Femur (tissue), 1 donor: ENCODE measurements around the gene FAAH.

Experiments
- DNase-seq: peaks from one replicate; pipeline ENCODE4 v3.0.0-alpha.2; 2017

Gene FAAH

DNA sequence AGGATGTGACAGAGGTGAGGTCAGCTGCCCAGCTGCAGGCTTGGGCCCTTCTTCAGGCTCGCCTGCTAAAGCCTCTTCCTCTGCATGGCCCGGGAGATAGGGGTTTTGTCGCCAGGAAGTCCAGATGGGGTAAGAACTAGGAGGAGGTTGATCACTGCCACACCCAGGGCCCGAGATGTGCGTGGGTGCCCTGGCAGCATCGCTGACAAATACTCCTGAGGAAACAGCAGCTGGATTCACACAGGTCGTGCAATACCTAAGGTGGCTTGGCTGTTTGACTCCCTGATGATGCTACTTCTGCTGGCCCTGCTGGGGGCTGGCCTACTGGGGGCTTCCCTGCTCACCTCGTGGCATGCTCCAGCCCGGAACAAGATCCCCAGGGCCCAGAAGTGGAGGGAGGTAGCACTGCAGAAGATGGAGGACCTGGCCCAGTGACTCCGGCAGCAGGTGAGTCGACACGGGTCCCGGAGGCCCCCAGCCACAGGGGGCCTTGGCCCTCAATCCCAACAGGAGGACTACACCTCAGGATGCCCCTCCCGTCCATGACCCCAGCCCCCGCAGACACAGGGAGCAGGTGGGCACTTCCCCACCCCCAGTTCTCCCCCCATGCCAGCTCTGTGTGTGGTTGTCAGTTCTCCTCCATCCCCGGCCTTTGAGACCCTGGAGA, 29.6 kb downstream of the FAAH start:
- DNase-seq: no peak

DNA sequence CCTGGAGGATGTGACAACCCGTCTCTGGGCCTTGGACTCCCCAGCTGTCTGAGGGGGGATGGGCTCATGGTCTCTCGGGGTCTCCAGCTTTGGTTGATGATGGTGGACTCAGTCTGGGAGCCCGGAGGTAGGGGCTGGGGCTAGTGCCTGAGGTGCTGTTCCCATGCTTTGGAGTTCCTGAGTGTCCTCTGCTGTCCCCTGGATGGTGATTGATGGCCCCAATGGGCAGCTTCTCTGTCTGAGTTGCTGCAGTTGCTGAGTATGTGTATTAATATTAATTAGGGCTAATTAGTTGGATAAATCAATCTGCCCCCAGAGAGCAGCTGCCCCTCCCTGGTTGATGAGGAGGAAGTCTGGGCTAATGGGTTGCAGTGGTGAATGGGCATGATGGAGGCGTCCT, 30.6 kb downstream of the FAAH start:
- DNase-seq: no peak

DNA sequence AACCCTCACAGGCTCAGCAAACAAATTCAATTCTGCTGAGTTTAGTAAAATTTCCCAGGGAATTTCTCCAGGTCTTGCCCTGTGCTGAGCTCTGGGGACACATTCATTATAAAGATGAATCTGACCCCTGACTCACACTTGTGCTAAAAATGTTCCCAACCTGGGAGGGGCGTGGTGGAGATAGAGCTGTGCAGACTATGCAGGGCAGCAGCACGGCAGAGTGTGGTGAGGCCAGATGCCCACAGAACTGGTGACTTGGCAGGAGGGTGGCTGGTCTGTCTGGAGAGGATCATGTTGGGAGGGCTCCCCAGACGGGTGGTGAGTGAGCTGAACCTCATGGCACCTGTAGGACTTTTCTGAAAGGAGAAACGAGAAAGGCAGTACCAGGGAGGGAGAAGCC, 31.6 kb downstream of the FAAH start:
- DNase-seq: no peak

GRCh38 chr1:46427541-46427940, 33.4 kb downstream of the FAAH start:
- DNase-seq: no peak

- DNase-seq: no peak
Measured at GRCh38 chr1:46429436-46429835, 35.3 kb downstream of the FAAH start.

- DNase-seq: no peak
Measured at GRCh38 chr1:46431695-46432094, 37.6 kb downstream of the FAAH start.

DNA sequence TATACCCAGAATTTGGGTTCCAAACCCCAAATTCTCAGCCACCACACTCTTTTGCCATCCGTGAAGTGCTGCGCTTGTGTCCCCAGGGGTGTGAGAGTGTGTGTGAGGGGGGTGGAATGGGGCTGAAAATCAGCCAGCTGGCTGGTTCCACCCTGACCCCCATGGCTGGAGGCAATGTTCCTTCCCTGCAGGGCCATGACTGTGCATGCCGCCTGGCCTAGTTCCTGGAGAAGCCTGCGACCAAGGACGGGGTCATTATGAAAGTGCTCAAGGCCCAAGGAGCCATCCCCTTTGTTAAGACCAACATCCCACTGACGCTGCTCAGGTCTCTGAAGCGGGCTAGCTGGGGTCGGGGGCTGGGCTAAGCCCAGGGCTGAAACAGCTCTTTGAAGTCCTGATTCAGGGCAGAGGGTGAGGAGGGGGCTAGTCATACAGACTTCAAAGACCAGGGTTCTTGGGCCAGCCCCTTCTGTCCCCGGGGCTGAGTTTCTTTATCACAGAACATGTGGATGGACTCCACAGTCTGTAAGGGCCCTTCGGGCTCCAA, 38.7 kb downstream of the FAAH start:
- no peak for DNase-seq

- no peak for DNase-seq
Measured at GRCh38 chr1:46434358-46434757, 40.2 kb downstream of the FAAH start.

DNA sequence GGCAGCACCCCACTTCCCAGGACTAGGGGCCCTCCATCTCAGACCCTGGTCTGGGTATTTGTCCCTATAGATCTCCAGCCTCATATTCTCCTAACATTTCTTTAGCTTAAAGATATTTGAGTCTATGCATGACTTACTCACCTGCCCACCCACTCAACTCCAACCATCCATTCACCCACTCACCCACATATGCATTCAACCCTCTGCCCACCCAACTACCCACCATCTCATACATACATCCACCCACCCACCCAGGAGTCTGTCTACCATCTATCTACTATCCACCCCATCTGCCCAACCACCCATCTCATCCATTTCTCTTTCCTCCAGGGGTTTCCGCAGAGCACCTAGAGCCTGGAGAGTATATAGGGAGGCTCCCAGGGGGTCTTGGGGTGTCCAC, 42.7 kb downstream of the FAAH start:
- no peak for DNase-seq

DNA sequence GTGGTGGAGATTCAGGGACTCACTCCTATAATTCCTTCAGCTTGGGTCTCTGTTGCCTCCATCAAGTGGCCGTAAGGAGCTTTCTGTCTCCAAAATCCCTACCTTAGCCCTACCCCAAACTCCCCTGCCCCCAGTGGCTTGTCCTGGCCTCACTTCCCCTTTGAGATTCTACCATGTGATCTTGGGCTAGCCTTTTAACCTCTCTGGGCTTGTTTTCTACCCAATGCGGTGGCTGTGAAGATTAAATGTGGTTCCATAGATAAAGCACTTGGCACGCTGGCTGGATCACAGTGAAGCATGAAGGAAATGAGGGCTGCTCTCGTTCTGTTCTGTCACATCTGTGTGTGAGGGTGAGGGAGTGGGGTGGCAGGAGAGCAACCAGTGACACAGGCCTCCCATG, 43.6 kb downstream of the FAAH start:
- DNase-seq: no peak

DNA sequence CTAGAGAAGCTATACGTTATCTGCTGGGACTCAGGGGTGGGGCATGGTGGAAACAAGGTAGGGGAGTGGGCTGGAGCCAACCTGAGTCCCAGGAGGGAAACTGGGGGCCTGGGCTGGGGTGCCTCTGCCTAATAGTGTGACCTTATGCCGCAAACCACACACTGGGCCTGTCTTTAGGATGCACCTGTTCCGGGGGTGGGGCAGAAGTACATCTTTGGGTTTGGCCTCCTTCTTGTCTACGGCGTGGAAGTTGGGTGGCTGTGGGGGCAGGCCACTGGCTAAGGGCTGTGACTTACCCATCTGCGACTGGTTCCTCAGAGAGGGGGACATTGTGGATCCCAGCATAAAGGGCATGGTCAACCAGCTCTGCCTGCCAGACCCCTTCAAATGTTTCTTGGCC, 44.2 kb downstream of the FAAH start:
- DNase-seq: no peak

- DNase-seq: no peak
Measured at GRCh38 chr1:46440478-46440877, 46.4 kb downstream of the FAAH start.

DNA sequence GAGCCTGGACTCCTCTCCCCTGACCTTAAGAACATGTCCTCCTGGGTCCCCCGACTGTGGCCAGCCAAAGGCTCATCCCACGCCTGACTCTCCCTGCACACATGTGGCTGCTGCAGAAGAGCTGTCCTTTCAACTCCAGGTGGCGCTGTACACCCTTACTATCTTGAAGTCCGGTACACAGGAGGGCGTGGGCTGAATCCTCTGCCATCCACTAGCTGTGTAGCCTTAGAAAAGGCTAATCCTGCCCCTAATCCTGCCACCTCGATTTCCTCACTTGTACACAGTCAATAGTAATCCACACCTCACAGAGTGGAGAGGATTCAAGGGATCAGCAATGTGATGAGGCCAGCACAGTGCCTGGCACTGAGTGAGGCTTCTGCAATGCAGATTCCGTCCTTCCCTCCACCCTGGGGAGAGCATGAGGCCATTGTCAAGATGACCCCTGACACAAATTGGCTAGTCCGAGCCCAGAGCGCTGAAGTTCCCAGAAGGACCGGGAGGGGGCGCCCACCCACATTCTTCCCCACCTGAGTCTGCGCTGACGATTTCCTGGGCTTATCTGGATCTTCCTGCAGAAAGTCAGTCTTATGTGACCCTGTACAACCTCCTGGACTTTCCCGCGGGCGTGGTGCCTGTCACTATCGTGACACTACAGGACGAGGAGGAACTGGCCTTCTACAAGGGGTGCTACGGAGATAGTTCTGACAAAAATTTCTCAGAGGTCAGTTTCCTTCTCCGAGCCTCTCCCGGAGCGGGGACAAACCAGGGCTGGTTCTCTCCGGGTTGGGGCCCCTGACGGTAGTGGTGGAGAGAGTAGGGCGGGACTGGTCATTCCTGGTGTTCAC, 48.4 kb downstream of the FAAH start:
- DNase-seq: peak; percentile 78

GRCh38 chr1:46444466-46444865, 50.3 kb downstream of the FAAH start:
- no peak for DNase-seq

DNA sequence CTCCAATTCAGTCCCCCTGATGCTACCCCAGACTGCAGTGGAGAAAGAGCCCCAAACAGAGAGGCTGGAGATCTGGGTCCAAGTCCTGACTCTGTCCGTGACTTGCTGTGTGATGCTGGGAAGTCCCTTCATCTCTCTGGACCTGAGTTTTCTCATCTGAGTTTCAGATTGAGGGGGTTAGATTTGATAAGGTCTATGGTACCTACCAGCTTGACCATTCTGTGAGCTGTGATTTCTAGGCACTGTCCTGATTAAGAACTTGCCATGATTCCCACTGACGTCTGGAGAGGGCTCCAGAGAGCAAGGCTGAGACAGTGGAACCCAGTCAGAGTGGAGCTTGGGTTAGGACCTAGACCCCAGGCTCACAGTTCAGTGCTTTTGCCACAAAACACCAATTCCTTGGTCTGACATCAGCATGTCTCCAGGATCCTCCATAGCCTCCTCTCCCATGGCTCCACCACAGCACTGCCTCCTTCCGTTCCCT, 51.7 kb downstream of the FAAH start:
- no peak for DNase-seq

DNA sequence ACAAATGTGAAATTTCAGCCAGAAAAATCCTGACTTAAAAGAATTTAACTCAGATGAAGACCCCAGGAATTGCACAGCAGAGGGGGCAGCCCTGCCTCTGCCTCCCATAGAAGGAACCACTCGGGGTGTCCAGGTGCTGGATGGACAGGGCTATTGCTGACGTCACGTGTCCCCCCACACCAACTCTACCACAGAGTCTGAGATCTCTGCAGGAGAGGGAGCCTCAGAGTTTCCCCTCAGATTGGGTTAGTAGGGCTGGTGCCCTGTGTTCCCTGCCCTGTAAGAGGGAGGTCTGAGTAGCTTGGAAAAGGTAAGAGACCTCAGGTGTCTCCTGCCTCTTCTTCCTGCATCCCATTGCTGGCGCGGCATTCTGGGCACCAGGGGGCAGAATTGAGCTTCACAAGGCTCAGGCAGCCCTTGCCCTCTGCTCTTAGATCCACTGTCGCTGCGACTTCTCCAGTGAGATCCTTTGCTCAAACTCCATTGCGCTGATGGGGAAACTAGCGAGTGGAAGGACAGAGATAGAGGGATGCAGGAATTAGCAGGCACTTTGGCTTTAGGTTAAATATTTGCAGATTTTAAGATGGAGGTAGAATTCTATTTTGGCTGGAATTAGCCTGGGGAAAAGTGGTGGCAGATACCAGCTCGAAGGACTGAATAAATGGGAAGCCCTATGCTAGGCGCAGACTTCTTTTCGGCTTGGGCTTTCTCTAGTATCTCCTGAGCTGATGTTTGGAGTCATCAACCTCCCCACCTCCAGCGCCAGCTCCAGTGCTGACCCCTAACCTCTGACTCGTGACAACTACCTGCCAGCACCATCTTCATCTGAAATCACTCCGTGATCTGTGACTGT, 52.8 kb downstream of the FAAH start:
- DNase-seq: peak; percentile 76

- no peak for DNase-seq
Measured at GRCh38 chr1:46447499-46448108, 53.5 kb downstream of the FAAH start.

DNA sequence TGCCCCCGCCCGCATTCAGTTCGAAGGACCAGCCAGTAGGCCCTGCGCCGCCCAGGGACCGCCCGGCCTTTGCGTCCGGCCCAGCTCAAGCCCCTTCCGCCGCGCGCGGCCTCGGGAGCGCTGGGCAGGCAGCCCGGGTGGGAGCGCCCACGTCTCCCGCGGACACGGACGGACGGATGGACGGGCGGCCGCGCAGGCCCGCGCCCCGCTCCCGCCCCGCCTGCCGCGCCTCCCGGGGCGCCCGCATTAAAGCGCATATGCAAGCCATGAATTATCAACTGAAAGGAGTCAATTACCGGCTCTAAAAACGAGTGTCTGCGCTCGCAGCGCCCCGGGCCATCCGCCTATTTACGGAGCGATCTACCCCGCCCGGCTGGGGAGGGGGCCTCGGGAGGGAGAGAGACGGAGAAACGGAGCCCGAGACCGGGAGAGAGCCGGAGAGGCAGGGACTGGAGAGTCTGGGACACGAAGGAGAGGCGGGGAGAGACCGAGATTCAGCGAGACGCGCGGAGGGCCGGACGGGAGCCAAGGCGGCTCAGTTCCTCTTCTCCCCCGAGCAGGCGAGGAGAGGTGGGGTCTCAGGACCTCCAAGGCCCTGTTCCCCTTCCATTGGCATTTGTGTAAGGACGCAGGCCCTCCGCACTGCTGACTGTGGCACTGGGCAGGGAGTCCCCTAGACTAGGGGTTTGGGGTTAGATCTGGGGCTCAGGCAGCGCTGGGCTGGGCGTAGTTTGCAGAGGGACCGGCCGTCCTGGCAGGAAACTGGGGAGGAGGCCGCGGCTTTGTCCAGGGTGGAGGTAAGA, 54.2 kb downstream of the FAAH start:
- no peak for DNase-seq

DNA sequence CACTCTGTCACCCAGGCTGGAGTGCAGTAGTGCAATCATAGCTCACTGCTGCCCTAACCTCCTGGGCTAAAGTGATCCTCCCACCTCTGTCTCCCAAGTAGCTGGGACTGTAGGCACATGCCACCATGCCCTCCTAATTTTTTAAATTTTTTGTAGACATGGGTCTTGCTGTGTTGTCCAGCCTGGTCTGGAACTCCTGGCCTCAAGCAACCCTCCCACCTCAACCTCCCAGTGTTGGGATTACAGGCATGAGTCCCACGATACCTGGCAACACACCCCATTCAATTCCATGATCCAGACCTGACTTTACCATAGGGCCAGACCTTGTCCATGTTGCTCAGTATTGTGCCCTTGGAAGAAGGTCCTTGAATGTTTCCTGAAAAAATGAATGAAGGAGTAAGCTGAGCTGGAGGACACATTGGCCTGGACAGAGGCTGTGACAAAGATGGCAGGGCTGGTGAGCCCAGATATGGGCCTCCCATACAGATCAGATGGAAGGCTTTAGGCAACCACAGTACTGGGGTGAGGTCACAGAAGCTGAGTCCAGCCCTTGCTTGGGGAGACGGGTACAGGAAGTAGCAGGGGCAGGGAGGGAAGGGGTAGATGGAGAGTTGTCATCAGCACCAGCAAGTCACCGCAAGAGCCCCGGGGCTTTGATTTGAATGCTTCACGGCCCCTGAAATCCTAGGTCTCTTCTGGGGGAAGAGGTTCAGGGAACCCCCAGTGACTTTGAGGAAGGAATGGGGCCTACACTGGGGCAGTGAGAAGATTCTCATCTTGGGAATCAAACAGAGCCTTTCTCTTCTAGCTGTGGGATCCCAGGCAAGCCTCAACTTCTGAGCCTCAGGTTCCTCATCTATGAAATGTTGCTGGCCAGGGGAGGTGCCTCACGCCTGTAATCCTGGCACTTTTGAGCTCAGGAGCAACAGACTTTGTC, 55.4 kb downstream of the FAAH start:
- DNase-seq: no peak

- DNase-seq: no peak
Measured at GRCh38 chr1:46450160-46450517, 56.0 kb downstream of the FAAH start.
